ENCODE measurements around the gene MAPK1. TPM values are rescaled to one million over a fixed set of nuclear protein-coding genes. Genes with fewer than 3 reads are reported as not detected.

MAPK1 gene
- total and polyA plus RNA-seq, 4 donors: 16.3 to 154 (median 54.3) TPM

Small RNAs within 50 kb of the gene (small RNA-seq; reads per million reads assigned to genes)
- gene RN7SL280P (ENCODE audit: low replicate concordance) (not detected), gene RNA5SP493 (ENCODE audit: low replicate concordance) (not detected)

Other genes with a start within 250 kb of the MAPK1 start
- 10 to 100 TPM; 11.0 to 26.2 TPM for gene YDJC, start 237.6 kb downstream of the MAPK1 start, total RNA-seq
- gene YDJC, start 237.6 kb downstream of the MAPK1 start, polyA plus RNA-seq: 10 to 100 TPM; 36.5 to 41.1 TPM
- gene CCDC116, start 234.9 kb downstream of the MAPK1 start, total RNA-seq: under 1 TPM; 0.71 to 0.74 TPM
- gene CCDC116, start 234.9 kb downstream of the MAPK1 start, polyA plus RNA-seq: under 1 TPM; 0.37 to 0.73 TPM
- gene SDF2L1, start 225.3 kb downstream of the MAPK1 start, total RNA-seq: 100 to 1,000 TPM in 1 of 2 donors, 1 to 10 TPM in 1; 7.3 to 116 TPM
- 100 to 1,000 TPM in 1 of 2 donors, 10 to 100 TPM in 1; 40.0 to 200 TPM for gene SDF2L1, start 225.3 kb downstream of the MAPK1 start, polyA plus RNA-seq
- gene PPIL2, start 201.6 kb downstream of the MAPK1 start, total RNA-seq: 10 to 100 TPM; 34.4 to 44.0 TPM
- 10 to 100 TPM; 23.0 to 29.8 TPM for gene PPIL2, start 201.6 kb downstream of the MAPK1 start, polyA plus RNA-seq
- gene YPEL1, start 131.9 kb downstream of the MAPK1 start, total RNA-seq: 10 to 100 TPM in 1 of 2 donors, 1 to 10 TPM in 1; 4.0 to 15.1 TPM
- 1 to 10 TPM; 1.6 to 3.0 TPM for gene YPEL1, start 131.9 kb downstream of the MAPK1 start, polyA plus RNA-seq
- 10 to 100 TPM; 32.2 to 62.4 TPM for gene PPM1F, start 85.2 kb upstream of the MAPK1 start, total RNA-seq
- 10 to 100 TPM; 25.8 to 32.9 TPM for gene PPM1F, start 85.2 kb upstream of the MAPK1 start, polyA plus RNA-seq
- gene TOP3B, start 115.1 kb upstream of the MAPK1 start, total RNA-seq: 10 to 100 TPM; 30.5 to 34.2 TPM
- 10 to 100 TPM; 11.9 to 15.5 TPM for gene TOP3B, start 115.1 kb upstream of the MAPK1 start, polyA plus RNA-seq

All from lung (tissue), 5 donors.